AG09319 (cell line): ENCODE data around the gene NCOA5.

Source experiments
- DNase-seq: peaks from one replicate; pipeline ENCODE4 v3.0.0-alpha.2; 2010; ENCODE audit warnings: low read depth; ENCODE audit errors: extremely low read depth
- TF ChIP-seq, protein P1 (sequence below): IDR thresholded peaks from 2 replicates; pipeline ENCODE4 v1.5.1; 2011; ENCODE audit warnings: low read depth, mild to moderate bottlenecking, inconsistent platforms, low read length, moderate library complexity

The NCOA5 gene

DNA sequence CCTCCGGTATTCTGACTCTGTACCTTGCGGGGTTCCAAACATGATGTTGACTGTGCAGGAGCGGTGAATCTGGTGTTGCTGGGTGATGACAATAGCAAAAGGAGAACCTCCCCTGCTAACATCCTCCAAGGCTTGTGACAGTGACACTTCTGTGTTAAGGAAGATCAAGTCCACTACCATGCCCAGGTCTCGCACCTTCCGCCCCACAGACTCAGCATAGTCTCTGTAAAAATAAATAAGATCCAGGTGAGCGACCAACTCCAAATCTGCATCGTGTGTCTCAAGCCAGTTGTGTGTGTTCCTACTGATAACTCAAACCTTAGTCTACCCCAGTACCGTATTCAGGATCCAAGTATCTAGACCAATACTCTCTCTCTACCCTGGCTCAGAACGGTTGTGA lies 24.8 kb downstream of the NCOA5 start:
- DNase-seq: no peak
- TF ChIP-seq, protein P1, sequence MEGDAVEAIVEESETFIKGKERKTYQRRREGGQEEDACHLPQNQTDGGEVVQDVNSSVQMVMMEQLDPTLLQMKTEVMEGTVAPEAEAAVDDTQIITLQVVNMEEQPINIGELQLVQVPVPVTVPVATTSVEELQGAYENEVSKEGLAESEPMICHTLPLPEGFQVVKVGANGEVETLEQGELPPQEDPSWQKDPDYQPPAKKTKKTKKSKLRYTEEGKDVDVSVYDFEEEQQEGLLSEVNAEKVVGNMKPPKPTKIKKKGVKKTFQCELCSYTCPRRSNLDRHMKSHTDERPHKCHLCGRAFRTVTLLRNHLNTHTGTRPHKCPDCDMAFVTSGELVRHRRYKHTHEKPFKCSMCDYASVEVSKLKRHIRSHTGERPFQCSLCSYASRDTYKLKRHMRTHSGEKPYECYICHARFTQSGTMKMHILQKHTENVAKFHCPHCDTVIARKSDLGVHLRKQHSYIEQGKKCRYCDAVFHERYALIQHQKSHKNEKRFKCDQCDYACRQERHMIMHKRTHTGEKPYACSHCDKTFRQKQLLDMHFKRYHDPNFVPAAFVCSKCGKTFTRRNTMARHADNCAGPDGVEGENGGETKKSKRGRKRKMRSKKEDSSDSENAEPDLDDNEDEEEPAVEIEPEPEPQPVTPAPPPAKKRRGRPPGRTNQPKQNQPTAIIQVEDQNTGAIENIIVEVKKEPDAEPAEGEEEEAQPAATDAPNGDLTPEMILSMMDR: no peak

- TF ChIP-seq, protein P1: no peak
- DNase-seq: no peak
These were observed 26.1 kb downstream of the NCOA5 start for GRCh38 chr20:46063652-46064054.

DNA sequence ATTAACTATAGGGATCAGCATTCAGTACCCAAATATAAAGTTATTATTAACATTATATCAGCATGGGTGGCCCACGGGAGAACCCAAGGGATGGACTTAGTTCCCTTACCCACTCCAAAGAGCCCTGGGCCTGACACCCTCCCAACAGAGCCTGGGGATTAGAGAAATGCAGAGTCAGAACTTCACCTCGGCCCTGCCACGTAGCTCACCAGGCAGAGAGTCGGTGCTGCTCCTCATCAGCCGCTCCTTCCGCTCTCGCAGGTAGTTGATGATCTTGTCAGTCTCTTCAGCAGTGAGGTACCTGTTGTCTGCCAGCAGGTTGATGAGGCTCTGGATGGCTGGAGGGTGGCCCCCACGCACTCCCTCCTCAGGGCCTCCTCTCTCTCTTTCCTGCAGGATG lies 26.6 kb downstream of the NCOA5 start:
- DNase-seq: no peak
- TF ChIP-seq, protein P1: no peak

DNA sequence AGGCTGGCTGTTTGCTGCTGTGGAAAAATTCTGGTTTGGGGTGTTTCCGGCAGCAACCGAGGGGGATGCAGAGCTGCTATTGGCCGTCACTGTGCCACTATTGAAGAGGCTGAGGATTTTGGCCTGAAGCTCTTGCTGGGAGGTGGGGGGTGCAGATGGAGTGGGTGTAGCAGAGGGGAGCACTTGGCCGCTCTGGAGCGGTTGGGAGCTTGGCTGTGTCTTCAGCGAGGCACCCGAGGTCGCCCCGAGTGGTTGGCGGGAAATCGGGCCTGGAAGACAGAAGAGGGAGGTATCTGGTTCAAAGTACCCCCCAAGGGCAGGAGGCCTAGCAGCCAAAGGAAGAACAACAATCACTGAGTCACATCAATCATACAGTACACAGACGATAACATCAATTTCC lies 27.1 kb downstream of the NCOA5 start:
- TF ChIP-seq, protein P1: no peak
- no peak for DNase-seq

GRCh38 chr20:46062151-46062550 lies 27.6 kb downstream of the NCOA5 start:
- TF ChIP-seq, protein P1: no peak
- DNase-seq: no peak

GRCh38 chr20:46060975-46061374 lies 28.8 kb downstream of the NCOA5 start:
- TF ChIP-seq, protein P1: no peak
- DNase-seq: no peak

DNA sequence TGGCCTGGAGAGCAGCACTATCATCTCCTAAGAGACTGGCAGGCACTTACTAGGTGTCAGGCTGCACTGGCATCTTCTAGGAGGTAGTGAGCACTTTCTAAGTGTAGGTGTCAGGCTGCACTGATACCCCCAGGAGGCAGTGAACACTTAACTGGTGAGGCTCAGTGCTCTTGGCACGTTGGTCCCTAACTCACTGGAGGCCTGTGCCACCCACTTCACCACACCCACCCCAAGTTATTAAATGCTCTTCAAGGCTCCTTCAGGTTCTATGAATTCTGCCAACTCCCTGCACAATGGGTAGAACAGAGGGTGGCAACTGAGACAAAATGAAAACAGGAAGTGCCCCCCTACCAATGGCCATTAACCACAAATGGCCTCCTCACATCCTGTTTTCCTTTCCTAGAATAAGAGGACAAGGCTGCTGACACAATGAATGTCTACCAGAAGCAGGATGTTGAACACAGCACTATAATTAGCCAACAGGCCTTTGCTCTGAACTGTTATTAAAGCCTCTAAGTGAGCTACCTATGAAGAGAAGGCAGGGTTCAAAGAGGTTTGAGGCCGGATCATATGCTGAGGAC lies 29.4 kb downstream of the NCOA5 start:
- TF ChIP-seq, protein P1: no peak
- no peak for DNase-seq
